Measurements from ENCODE around the gene YAP1. TPM values are rescaled to one million over a fixed set of nuclear protein-coding genes. Genes with fewer than 3 reads are reported as not detected.
"Not testable (repeated sequence)": the region's sequence is repeated elsewhere in the genome, so short reads cannot be mapped to it uniquely, and the experiment has no call there.

The YAP1 gene
- total RNA-seq, 1 donor from 2014 or later, result 306 TPM

GRCh38 chr11:102239448-102239847 lies 129.2 kb downstream of the YAP1 start:
- no peak for DNase-seq (ENCODE audit: low spot score)

- DNase-seq (ENCODE audit: low spot score), result no peak
Observed at GRCh38 chr11:102239911-102240310, 129.7 kb downstream of the YAP1 start.

- DNase-seq (ENCODE audit: low spot score), result no peak
Observed at GRCh38 chr11:102240502-102240901, 130.3 kb downstream of the YAP1 start.

DNA sequence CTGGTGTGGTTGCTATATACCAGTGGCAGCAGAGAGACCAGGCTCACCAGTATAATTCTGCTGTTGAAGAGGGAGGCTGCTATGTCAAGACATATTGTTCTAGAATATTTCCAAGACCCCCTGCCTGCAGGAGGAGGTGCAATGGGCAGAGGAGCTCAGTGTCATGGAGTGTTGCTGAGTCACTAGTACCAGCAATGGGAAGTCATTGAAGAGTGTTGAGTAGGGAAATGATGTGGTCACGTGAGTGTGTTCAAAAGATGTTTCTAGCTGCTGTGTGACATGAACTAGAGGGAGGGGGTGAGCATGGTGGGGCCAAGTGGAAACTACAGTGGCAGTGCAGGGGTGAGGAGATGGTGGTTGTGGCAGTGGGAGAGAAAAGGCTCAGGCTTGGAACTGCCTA lies 130.8 kb downstream of the YAP1 start:
- DNase-seq (ENCODE audit: low spot score), result no peak

DNA sequence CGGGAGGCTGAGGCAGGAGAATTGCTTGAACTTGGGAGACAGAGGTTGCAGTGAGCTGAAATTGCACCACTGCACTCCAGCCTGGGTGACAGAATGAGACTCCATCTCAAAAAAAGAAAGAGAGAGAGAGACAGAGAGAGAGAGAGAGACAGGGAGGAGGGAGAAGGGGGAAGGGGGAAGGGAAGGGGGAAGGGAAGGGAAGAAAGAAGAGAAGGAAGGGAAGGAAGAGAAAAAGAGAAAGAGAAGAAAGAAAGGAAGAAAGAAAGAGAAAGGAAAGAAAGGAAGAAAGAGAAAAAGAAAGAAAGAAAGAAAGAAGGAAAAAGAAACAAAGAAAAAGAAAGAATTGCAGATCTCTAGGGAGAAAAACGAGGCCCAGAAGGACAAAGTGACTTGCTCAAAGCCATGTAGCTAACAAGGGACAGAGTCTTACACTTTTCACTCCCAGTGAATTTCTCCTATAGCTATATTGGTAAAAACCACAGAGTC lies 133.2 kb downstream of the YAP1 start:
- DNase-seq (ENCODE audit: low spot score), result no peak

- DNase-seq (ENCODE audit: low spot score), result no peak
Observed at GRCh38 chr11:102244681-102245409, 134.6 kb downstream of the YAP1 start.

GRCh38 chr11:102251423-102251822 lies 141.2 kb downstream of the YAP1 start:
- no peak for DNase-seq (ENCODE audit: low spot score)

DNA sequence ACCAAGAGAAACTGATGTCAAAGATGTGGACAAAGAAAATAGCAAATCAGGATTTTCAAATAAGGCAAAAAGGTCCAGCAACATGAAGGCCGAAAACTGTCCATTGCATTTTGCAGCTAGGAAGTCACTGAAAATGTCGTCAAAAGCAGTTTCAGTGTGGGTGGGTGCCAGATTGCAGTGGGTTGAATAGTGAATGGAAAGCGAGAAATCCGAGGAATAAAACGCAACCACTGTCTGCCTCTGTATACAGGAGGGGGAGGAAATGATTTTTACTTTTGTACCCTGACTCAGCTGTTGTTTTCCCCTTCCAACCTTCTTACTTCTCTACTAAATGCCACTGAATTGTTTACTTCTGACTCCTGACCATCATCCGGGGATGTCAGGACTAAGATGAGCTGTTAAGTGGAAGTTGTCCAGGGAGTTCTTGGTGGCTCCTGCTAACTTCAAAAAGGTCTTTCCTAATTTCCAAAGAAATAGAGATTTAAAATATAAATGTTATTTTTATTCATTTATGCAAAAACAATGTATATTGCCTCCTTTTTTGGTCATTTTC lies 142.2 kb downstream of the YAP1 start:
- DNase-seq (ENCODE audit: low spot score), result no peak

DNA sequence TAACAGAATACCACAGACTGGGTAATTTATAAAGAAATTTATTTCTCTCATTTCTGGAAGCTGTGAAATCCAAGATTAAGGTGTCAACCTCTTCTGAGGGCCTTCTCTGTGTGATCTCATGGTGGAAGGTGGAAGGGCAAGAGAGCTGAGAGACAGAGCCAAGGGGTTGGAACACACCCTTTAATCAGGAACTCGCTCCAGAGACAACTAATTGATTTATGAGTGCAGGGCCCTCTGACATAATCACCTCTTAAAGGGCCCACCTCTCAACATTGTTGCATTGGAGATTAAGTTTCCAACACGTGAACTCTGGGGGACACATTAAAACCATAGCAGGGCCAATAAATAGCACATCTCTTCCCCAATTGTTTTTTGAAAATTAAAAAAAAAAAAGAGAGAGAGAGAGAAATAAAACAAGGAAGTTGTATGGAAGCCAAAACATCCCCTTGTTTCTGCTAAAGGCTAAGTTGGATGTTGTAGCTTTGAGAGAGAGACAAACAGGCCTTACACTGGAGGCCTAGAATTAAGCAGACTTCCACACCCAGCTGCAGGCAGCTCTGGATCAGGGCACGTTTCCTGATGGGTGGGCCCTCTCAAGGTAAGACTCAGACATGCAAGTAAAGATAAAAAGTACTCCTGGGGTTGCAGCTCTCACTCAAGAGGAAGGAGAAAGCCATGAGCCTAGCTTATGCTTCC lies 142.9 kb downstream of the YAP1 start:
- no peak for DNase-seq (ENCODE audit: low spot score)

GRCh38 chr11:102254047-102254446 lies 143.8 kb downstream of the YAP1 start:
- no peak for DNase-seq (ENCODE audit: low spot score)

- peak; percentile 87 for DNase-seq (ENCODE audit: low spot score)
Observed at GRCh38 chr11:102256251-102256650, 146.0 kb downstream of the YAP1 start.

GRCh38 chr11:102260241-102260640 lies 150.0 kb downstream of the YAP1 start:
- no peak for DNase-seq (ENCODE audit: low spot score)

DNA sequence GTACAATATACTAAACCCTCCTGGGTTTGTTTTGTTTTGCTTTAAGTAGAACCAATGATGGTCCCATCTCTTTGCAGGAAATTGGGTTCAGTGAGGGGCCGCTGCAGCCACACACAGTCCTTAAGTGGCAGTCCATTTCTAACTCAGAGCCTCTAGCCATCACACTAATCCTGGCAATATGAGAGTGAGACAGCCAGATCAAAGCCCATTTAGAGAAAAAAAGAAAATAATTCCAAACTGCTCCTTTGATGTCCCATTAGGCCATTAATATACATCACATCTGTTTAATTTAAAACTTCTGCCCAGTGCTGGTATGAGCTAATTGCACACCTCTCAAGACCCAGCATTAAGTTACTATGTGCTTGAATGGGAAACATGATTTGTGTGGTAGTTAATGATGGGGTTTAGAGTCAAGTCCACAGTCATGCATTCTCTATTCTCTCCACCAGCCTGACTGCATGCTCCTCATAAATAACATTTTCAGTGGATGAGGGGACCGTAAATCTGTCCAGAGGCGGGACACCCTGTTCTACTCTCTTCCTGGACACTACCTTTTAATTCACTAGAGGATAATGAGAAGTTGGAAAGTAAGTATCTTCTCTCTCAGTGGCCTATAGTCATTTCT lies 153.2 kb downstream of the YAP1 start:
- DNase-seq (ENCODE audit: low spot score), result no peak

DNA sequence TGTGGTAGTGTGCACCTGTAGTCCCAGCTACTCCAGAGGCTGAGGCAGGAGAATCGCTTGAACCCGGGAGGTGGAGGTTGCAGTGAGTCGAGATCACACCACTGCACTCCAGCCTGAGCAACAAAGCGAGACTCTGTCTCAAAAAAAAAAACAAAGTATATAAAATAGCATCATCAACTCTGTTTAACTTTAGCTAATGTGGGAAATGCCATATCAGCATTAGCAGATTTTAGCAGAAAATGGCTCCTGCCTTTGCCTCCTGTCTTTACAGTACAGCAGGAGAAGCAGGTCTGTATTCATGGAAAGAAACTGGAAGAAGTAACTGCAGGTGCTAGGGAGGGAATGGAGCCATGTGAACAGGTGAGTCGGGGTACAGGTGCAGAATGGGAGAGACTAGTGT lies 154.5 kb downstream of the YAP1 start:
- not testable (repeated sequence) for DNase-seq (ENCODE audit: low spot score)

DNA sequence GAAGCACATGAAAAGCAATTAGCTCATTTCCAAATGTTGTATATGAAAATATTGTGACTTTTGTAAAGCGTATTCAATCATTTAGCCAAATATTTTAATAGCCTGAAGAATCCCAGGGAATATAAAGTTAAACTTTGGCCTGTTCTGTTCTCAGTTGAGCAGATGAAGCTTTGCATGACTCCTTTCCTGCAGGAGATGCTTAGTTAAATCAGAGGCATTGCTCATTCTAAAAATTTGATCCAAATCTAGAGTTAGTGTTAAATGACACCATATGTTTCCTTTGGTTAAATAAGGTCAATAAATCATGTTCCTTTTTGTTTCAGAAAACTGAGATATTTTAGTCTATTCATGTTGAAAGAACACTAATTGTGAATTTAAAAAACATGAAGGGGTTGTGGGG lies 155.9 kb downstream of the YAP1 start:
- DNase-seq (ENCODE audit: low spot score), result peak; percentile 60

- peak; percentile 92 for DNase-seq (ENCODE audit: low spot score)
Observed at GRCh38 chr11:102267609-102268008, 157.4 kb downstream of the YAP1 start.

DNA sequence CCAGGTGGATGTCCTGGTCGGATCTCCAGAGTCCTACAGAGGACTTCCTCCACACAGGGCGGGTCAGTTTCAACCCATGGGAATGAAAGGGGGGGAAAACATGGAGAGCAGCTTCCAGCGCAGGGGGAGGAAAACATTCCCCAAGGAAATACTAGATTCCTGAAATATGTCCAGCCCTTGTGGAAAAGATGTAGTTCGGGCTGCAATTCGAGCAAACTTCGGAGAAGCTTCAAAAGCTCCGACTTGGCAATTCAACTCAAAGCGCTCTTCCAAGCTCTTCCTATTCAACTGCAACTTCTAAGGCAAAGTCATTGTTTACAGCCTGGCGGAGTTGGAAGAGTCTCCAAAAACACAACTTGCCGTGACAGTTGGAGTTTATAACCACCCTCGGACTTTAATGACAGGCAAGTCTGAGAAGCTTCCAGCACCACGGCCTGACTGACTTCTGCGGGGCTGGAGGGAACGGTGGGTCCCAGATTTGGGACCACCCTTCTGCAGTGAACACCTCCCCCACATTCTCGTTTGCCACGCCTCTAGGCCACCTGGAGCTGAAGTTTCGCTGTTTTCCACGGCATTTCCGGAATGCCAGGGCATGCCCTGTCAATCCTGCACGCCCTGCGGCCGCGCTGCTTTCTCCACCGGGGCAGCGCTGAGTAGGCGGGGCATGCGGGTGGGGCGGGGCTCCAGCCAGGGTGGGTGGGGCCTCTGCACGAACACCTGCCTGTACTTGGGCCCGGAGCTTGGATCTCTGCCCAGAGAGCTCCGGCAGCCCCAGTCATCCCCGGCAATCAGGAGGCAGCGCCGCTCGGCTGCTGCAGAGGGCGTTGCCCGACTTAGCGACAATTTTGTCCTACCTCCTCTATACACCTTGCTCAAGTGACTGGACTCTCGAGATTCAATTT lies 158.1 kb downstream of the YAP1 start:
- DNase-seq (ENCODE audit: low spot score), result peak; percentile 67

DNA sequence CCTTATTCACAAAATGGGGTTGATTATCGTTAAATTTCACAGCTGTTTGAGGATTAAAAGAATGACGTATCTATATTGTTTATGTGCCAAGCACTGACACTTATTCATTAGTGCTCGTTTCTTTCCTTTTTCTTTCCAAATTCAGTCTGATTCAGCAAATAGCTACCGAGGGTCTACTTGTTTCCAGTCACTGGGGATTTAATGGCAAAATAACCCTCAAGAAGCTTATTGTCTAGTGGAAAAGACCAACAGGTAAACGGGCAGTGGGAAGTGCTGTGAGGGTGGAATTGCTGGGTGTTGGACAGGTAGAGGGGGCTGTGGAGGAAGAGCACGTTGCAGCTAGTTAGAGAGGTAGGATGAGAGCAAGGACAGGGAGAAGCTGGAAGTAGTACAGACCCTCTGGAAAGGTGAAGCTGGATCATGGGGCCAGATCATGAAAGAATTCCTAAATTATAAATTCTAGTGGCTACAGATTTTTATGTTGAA lies 158.8 kb downstream of the YAP1 start:
- no peak for DNase-seq (ENCODE audit: low spot score)

DNA sequence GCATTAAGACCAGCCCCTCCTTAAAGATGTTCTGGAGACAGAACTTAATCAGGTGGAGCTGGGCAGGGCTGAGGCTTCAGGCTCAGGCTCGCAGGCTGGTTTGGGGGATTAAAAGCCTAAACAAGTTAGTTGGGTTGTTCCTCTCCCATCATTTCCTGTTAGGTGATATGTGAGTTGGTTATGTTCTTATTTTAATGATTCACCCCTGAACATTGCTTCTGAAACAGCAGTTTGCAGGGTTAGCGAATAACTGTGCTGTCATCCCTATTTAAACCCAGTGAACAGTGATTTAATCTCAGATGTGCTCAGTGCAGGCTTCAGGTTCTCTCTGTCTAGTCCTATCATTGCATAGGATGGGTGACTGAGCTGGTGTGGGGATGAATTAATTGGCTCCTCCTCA lies 159.7 kb downstream of the YAP1 start:
- peak; percentile 73 for DNase-seq (ENCODE audit: low spot score)

- no peak for DNase-seq (ENCODE audit: low spot score)
Observed at GRCh38 chr11:102272047-102272824, 162.0 kb downstream of the YAP1 start.
